Measurements from ENCODE around the gene KRTAP12-1.
"Not testable (repeated sequence)": the region's sequence is repeated elsewhere in the genome, so short reads cannot be mapped to it uniquely, and the experiment has no call there.

DNA sequence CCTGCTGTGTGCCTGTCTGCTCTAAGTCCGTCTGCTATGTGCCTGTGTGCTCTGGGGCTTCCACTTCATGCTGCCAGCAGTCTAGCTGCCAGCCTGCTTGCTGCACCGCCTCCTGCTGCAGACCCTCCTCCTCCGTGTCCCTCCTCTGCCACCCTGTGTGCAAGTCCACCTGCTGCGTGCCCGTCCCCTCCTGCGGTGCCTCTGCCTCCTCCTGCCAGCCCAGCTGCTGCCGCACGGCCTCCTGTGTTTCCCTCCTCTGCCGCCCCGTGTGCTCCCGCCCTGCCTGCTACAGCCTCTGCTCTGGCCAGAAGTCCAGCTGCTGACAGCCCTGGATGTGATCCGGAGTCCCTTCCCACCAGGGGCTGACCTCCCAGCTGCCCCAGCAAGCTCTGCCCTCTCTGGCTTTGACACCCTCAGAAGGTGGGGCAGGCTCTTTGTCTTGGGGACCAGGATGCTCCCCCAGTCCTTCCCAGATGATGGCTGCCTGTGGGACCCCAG is 44.1 kb downstream of the KRTAP12-1 start:
- not testable (repeated sequence) for TF ChIP-seq CTCF (conservative IDR thresholded peaks at IDR 0.05 in 1 of 2, IDR thresholded peaks at IDR 0.05 in 1 of 2; ENCODE audit: low read depth in 1 of 2, low read length in 2 of 2); EZH2 (IDR thresholded peaks at IDR 0.05; ENCODE audit: low read length, missing control alignments)

Data from fibroblast of lung (primary cell).